Astrocyte (in vitro differentiated cells and primary cell): ENCODE results near the gene PHYHD1.

Source experiments
- CTCF ChIP-seq: IDR thresholded peaks from 2 replicates; pipeline ENCODE4 v1.5.1; 2011; ENCODE audit warnings: low read depth, mild to moderate bottlenecking, inconsistent platforms, low read length, moderate library complexity; ENCODE audit not compliant: insufficient read depth
- EZH2 ChIP-seq: IDR thresholded peaks from 2 replicates; pipeline ENCODE4 v1.6.1; 2012; ENCODE audit warnings: mild to moderate bottlenecking, low read length, inconsistent platforms; ENCODE audit not compliant: insufficient read depth

- TF ChIP-seq CTCF: no peak
- no peak for TF ChIP-seq EZH2
These were observed 26.4 kb downstream of the PHYHD1 start for GRCh38 chr9:128947277-128947526.
